GM12891 (cell line): ENCODE data around the gene LIN9.

Source experiments
- POLR2A ChIP-seq: IDR thresholded peaks from 2 replicates; pipeline ENCODE4 v1.6.1; 2011; ENCODE audit warnings: low read depth, low read length, control low read depth
- POLR2AphosphoS5 ChIP-seq: IDR thresholded peaks from 2 replicates; pipeline ENCODE4 v1.6.1; 2011; ENCODE audit warnings: low read depth, low read length, control low read depth
- TAF1 ChIP-seq: IDR thresholded peaks from 2 replicates; pipeline ENCODE4 v1.6.1; 2011; ENCODE audit warnings: low read depth, low read length, control low read depth

DNA sequence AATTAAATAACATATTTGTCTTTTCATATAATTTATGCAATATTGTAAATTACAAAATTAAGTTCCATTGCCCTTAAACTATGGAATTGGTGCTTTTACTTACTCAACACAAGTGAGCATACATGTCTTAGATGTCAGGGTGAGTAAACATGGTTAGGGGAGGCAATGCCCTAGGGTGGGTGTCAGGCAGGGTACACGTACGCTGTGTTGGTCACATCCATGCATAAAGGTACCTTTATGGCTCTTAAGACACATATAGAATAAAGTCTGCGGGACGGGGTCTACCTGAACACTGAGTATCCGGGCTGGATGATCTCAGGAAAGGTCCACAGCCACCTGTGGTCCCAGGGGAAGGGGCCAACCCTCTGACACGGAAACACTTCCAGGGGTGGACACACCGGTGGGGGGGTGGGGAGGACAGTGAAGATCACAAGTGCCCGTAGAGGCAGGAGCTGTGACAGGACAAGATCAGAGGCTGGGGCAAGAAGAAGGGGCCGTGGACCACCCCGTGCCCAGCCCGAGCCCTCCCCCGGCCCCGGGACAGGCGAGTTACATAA is 720 bp downstream of the LIN9 start:
- TF ChIP-seq POLR2AphosphoS5 (no peak), POLR2A (no peak), TAF1 (no peak)
